ENCODE measurements around the gene UQCR10. TPM values are rescaled to one million over a fixed set of nuclear protein-coding genes. Genes with fewer than 3 reads are reported as not detected.

The UQCR10 gene
- 104 to 132 TPM (median 115 TPM) in 5 replicates for total RNA-seq (2022; extraction: Qiagen RNA extraction)

GRCh38 chr22:29767171-29768051 is at the start of gene UQCR10:
Gene UQCR10, plus strand, starts transcription at chr22:29767369. Its CDS starts 30 bp downstream, at chr22:29767399.

GRCh38 chr22:29719899-29720645 is 47.1 kb upstream of the UQCR10 start, which contains the start of gene CABP7:
Gene CABP7, plus strand, starts transcription at chr22:29720003. Its CDS starts 422 bp downstream, at chr22:29720425.

GRCh38 chr22:29766632-29767170 is 468 bp upstream of the UQCR10 start, which contains the start of gene ZMAT5:
Gene ZMAT5, minus strand, starts transcription at chr22:29767007. Its CDS starts 18,463 bp downstream, at chr22:29748544.

Other genes starting within 250 kb of the UQCR10 start
- 29.2 to 32.5 TPM (median 30.5 TPM) in 5 replicates for gene THOC5, start 213.6 kb upstream of the UQCR10 start, total RNA-seq (2022; extraction: Qiagen RNA extraction)
- 58.3 to 64.0 TPM (median 61.9 TPM) in 5 replicates for gene NIPSNAP1, start 186.3 kb upstream of the UQCR10 start, total RNA-seq (2022; extraction: Qiagen RNA extraction)
- gene NF2, start 163.7 kb upstream of the UQCR10 start, total RNA-seq (2022; extraction: Qiagen RNA extraction) = 14.4 to 18.6 TPM (median 16.3 TPM) in 5 replicates
- gene CABP7, start 47.4 kb upstream of the UQCR10 start, total RNA-seq (2022; extraction: Qiagen RNA extraction) = 0.03 to 0.21 TPM (median 0.18 TPM) in 5 replicates
- gene ZMAT5, start 362 bp upstream of the UQCR10 start, total RNA-seq (2022; extraction: Qiagen RNA extraction) = 13.3 to 20.0 TPM (median 18.0 TPM) in 5 replicates
- 21.2 to 32.4 TPM (median 31.8 TPM) in 5 replicates for gene ASCC2, start 70.9 kb downstream of the UQCR10 start, total RNA-seq (2022; extraction: Qiagen RNA extraction)
- 6.5 to 10.0 TPM (median 9.7 TPM) in 5 replicates for gene MTMR3, start 115.8 kb downstream of the UQCR10 start, total RNA-seq (2022; extraction: Qiagen RNA extraction)

Data from A549 treated with dexamethasone at 1 μM for 4 hours (cell line).